Left ventricle myocardium superior (tissue), 1 donor: Measurements from ENCODE around the gene EXPH5. TPM values are rescaled to one million over a fixed set of nuclear protein-coding genes. Genes with fewer than 3 reads are reported as not detected.
"Not testable (repeated sequence)": the region's sequence is repeated elsewhere in the genome, so short reads cannot be mapped to it uniquely, and the experiment has no call there.

Experiments
- ATAC-seq: fragments of 200-7000 bp; cut with Tn5 transposase; one replicate; pipeline ENCODE4 v1.9.1; 2020; ENCODE audit warnings: mild to moderate bottlenecking, moderate library complexity
- DNase-seq: peaks from one replicate; pipeline ENCODE4 v3.0.0-alpha.2; 2020
- intact Hi-C: fragments of 100-400 bp; cut with micrococcal nuclease; formaldehyde crosslinking; loops from one replicate; pipeline ENCODE4 v1.11.0; 2022
- total RNA-seq: library from RNA; stranded (reverse); fragmentation: NEBNext Ultra II Directional; extraction: Animal tissue kit (Norgen Biotek cat#: 25700); gene quantifications from one replicate; pipeline ENCODE4 v1.2.1, GENCODE V29; 2021
- donor health status: DM: no; HTN: yes; CAD: no; lungs with severe emphysema.

Gene EXPH5
- total RNA-seq, 1 donor from 2014 or later, result 2.4 TPM

GRCh38 chr11:108608548-108608947 is 15.0 kb upstream of the EXPH5 start:
- DNase-seq (no peak), ATAC-seq (no peak)
- intact Hi-C loops, result no loop called here

- DNase-seq, result no peak
- intact Hi-C loops, result no loop called here
- ATAC-seq, result no peak
Measured at GRCh38 chr11:108606495-108607160, 13.1 kb upstream of the EXPH5 start.

GRCh38 chr11:108606070-108606469 is 12.5 kb upstream of the EXPH5 start:
- DNase-seq (no peak), ATAC-seq (no peak)
- intact Hi-C loops, result no loop called here

- intact Hi-C loops, result not testable (repeated sequence)
Measured at GRCh38 chr11:108602818-108603217, 9.2 kb upstream of the EXPH5 start.

GRCh38 chr11:108601150-108601549 is 7.6 kb upstream of the EXPH5 start:
- ATAC-seq, result no peak
- DNase-seq, result no peak
- intact Hi-C loops, result no loop called here

More at GRCh38 chr11:108602818-108603217, 9.2 kb upstream of the EXPH5 start:
- DNase-seq, ATAC-seq: not testable (repeated sequence)

GRCh38 chr11:108599978-108600377 is 6.4 kb upstream of the EXPH5 start:
- no peak for ATAC-seq
- DNase-seq, result no peak
- intact Hi-C loops, result no loop called here

GRCh38 chr11:108597736-108598355 is 4.3 kb upstream of the EXPH5 start:
- no peak for ATAC-seq
- DNase-seq, result no peak
- intact Hi-C loops, result no loop called here

- intact Hi-C loops, result no loop called here
- DNase-seq (no peak), ATAC-seq (no peak)
Measured at GRCh38 chr11:108596701-108597100, 3.1 kb upstream of the EXPH5 start.

- ATAC-seq (no peak), DNase-seq (no peak)
- intact Hi-C loops, result no loop called here
Measured at GRCh38 chr11:108593923-108594434, 411 bp upstream of the EXPH5 start.

- ATAC-seq (peak; percentile 47), DNase-seq (peak; percentile 41)
- intact Hi-C loops, result no loop called here
Measured at GRCh38 chr11:108592591-108593213, 866 bp downstream of the EXPH5 start.

- DNase-seq (no peak), ATAC-seq (no peak)
- intact Hi-C loops, result no loop called here
Measured at GRCh38 chr11:108591893-108592292, 1.7 kb downstream of the EXPH5 start.

- ATAC-seq (no peak), DNase-seq (no peak)
- intact Hi-C loops, result no loop called here
Measured at GRCh38 chr11:108589136-108589535, 4.4 kb downstream of the EXPH5 start.

- intact Hi-C loops, result no loop called here
- ATAC-seq (no peak), DNase-seq (no peak)
Measured at GRCh38 chr11:108588287-108588686, 5.3 kb downstream of the EXPH5 start.

- intact Hi-C loops, result no loop called here
- ATAC-seq (no peak), DNase-seq (no peak)
Measured at GRCh38 chr11:108587109-108587508, 6.5 kb downstream of the EXPH5 start.

- intact Hi-C loops, result no loop called here
- ATAC-seq (no peak), DNase-seq (no peak)
Measured at GRCh38 chr11:108586600-108586999, 7.0 kb downstream of the EXPH5 start.

GRCh38 chr11:108586185-108586584 is 7.4 kb downstream of the EXPH5 start:
- DNase-seq, ATAC-seq, intact Hi-C loops: not testable (repeated sequence)

- DNase-seq (no peak), ATAC-seq (no peak)
- intact Hi-C loops, result no loop called here
Measured at GRCh38 chr11:108584973-108585372, 8.6 kb downstream of the EXPH5 start.

- intact Hi-C loops, result no loop called here
- ATAC-seq, result no peak
- DNase-seq, result no peak
Measured at GRCh38 chr11:108580645-108581044, 12.9 kb downstream of the EXPH5 start.

GRCh38 chr11:108580043-108580442 is 13.5 kb downstream of the EXPH5 start:
- ATAC-seq (no peak), DNase-seq (no peak)
- intact Hi-C loops, result no loop called here

- DNase-seq (no peak), ATAC-seq (no peak)
- intact Hi-C loops, result no loop called here
Measured at GRCh38 chr11:108576523-108576922, 17.0 kb downstream of the EXPH5 start.
